Stimulated activated CD8-positive, alpha-beta memory T cell treated with anti-CD3 and anti-CD28 coated beads, Interleukin-4, amount 100 ng/mL, for 1 hour (primary cell): ENCODE measurements around the gene CBX1.

ENCODE experiments used
- DNase-seq, 2 donors: peaks; one replicate each; pipeline ENCODE4 v3.0.0-alpha.2; 2020; ENCODE audit warnings: low read depth in 2 of 2, low spot score in 1 of 2

CBX1 gene

GRCh38 chr17:48101012-48101720, at the start of gene CBX1:
CBX1 (minus strand) TSS chr17:48101478; CDS start chr17:48077004, 24,474 bp downstream.
- peak; percentile 78 to 88 for DNase-seq

- no peak for DNase-seq
Measured at GRCh38 chr17:48150597-48151001, 49.3 kb upstream of the CBX1 start.

GRCh38 chr17:48149787-48150463, 48.6 kb upstream of the CBX1 start:
- no peak for DNase-seq

GRCh38 chr17:48148854-48149786, 47.8 kb upstream of the CBX1 start:
- DNase-seq = no peak

- no peak for DNase-seq
Measured at GRCh38 chr17:48148029-48148770, 46.9 kb upstream of the CBX1 start.

- DNase-seq = no peak
Measured at GRCh38 chr17:48144976-48145798, 43.9 kb upstream of the CBX1 start.

GRCh38 chr17:48144231-48144630, 43.0 kb upstream of the CBX1 start:
- no peak for DNase-seq

GRCh38 chr17:48143629-48144028, 42.4 kb upstream of the CBX1 start:
- no peak for DNase-seq

- DNase-seq = no peak
Measured at GRCh38 chr17:48139944-48140343, 38.7 kb upstream of the CBX1 start.

GRCh38 chr17:48137656-48138055, 36.4 kb upstream of the CBX1 start:
- DNase-seq = no peak

GRCh38 chr17:48134912-48135480, 33.7 kb upstream of the CBX1 start:
- no peak for DNase-seq

GRCh38 chr17:48132385-48132784, 31.1 kb upstream of the CBX1 start:
- no peak for DNase-seq

GRCh38 chr17:48131216-48131824, 30.0 kb upstream of the CBX1 start:
- peak; percentile 7 to 21 for DNase-seq

GRCh38 chr17:48129981-48130380, 28.7 kb upstream of the CBX1 start:
- DNase-seq = no peak

- DNase-seq = no peak
Measured at GRCh38 chr17:48128400-48128799, 27.1 kb upstream of the CBX1 start.

- DNase-seq = no peak
Measured at GRCh38 chr17:48127371-48128051, 26.2 kb upstream of the CBX1 start.

GRCh38 chr17:48126532-48126850, 25.2 kb upstream of the CBX1 start:
- DNase-seq = no peak

- DNase-seq = no peak
Measured at GRCh38 chr17:48125829-48126531, 24.7 kb upstream of the CBX1 start.
